DOHH2 (cell line): Measurements from ENCODE around the gene CDH24.

Source experiments
- H3F3A ChIP-seq: fragments of 200-600 bp; sonication (generic), shearing (Covaris generic); 2 replicates; pipeline ENCODE4 v1.6.0; 2016; ENCODE audit warnings: antibody characterized with exemption, mild to moderate bottlenecking; ENCODE audit not compliant: control insufficient read depth, insufficient read depth
- H3K27ac ChIP-seq: fragments of 200-600 bp; sonication (generic); 2 replicates; pipeline ENCODE4 v1.5.1; 2014; ENCODE audit warnings: low read depth, mild to moderate bottlenecking, low read length, moderate library complexity
- H3K27me3 ChIP-seq: fragments of 200-600 bp; sonication (generic); 2 replicates; pipeline ENCODE4 v1.6.1; 2014; ENCODE audit warnings: mild to moderate bottlenecking, low read length, mixed read lengths; ENCODE audit not compliant: control insufficient read depth
- H3K36me3 ChIP-seq: fragments of 200-600 bp; sonication (generic); 2 replicates; pipeline ENCODE4 v1.6.1; 2014; ENCODE audit warnings: mild to moderate bottlenecking, low read length, moderate library complexity, mixed read lengths; ENCODE audit not compliant: control insufficient read depth
- H3K4me1 ChIP-seq: fragments of 200-600 bp; sonication (generic); 2 replicates; pipeline ENCODE4 v1.6.1; 2014; ENCODE audit warnings: mild to moderate bottlenecking, low read length, mixed read lengths; ENCODE audit not compliant: control insufficient read depth
- H3K4me2 ChIP-seq: fragments of 200-600 bp; sonication (generic); 2 replicates; pipeline ENCODE4 v1.6.0; 2014; ENCODE audit warnings: mild to moderate bottlenecking, low read length, moderate library complexity
- H3K4me3 ChIP-seq: fragments of 200-600 bp; sonication (generic); 2 replicates; pipeline ENCODE4 v1.5.1; 2014; ENCODE audit warnings: mild to moderate bottlenecking, low read length, mixed read lengths
- H3K79me2 ChIP-seq: fragments of 200-600 bp; sonication (generic); 2 replicates; pipeline ENCODE4 v1.6.1; 2014; ENCODE audit warnings: mild to moderate bottlenecking, low read length, mixed read lengths; ENCODE audit not compliant: control insufficient read depth
- H3K9me2 ChIP-seq: fragments of 200-600 bp; sonication (generic); replicated peaks from 2 replicates; pipeline ENCODE4 v1.6.1; 2014; ENCODE audit warnings: mild to moderate bottlenecking, low read length, mixed read lengths; ENCODE audit not compliant: control insufficient read depth
- H3K9me3 ChIP-seq: fragments of 200-600 bp; sonication (generic); 2 replicates; pipeline ENCODE4 v1.6.1; 2014; ENCODE audit warnings: antibody characterized with exemption, low read length, mixed read lengths; ENCODE audit not compliant: control insufficient read depth, insufficient read depth
- H4K20me1 ChIP-seq: fragments of 200-600 bp; sonication (generic); 2 replicates; pipeline ENCODE4 v1.6.0; 2014; ENCODE audit warnings: low read depth, mild to moderate bottlenecking, antibody characterized with exemption, low read length, moderate library complexity; ENCODE audit not compliant: control insufficient read depth, insufficient read depth
- CTCF ChIP-seq: fragments of 200-600 bp; sonication (generic); IDR thresholded peaks from one replicate; pipeline ENCODE4 v1.5.1; 2014; ENCODE audit warnings: antibody characterized with exemption, mild to moderate bottlenecking, low read depth, low read length; ENCODE audit not compliant: poor library complexity, severe bottlenecking
- EZH2phosphoT487 ChIP-seq: fragments of 200-600 bp; sonication (generic); IDR thresholded peaks from 2 replicates; pipeline ENCODE4 v1.6.1; 2017; ENCODE audit warnings: borderline replicate concordance, mild to moderate bottlenecking, antibody characterized with exemption, low read length, moderate library complexity, mixed read lengths

CDH24 gene

GRCh38 chr14:23056956-23057756 is at the start of gene CDH24:
TSS of gene CDH24 (minus strand) at chr14:23057520. CDS start at chr14:23055733, 1,787 bp downstream.
- H3K36me3 ChIP-seq, result peaks cover 28% of the 10 kb centered on the region
- H3K4me2 ChIP-seq, result peak within 1 kb of the TSS; percentile 95
- no peak within 1 kb of the TSS for H3K27ac ChIP-seq
- H3F3A ChIP-seq, result peaks cover 26% of the 10 kb centered on the region
- peak within 1 kb of the TSS; percentile 76 for H3K4me3 ChIP-seq
- H4K20me1 ChIP-seq, result no peaks in the 10 kb centered on the region
- H3K9me2 ChIP-seq, result no peaks in the 10 kb centered on the region
- no peaks in the 10 kb centered on the region for H3K79me2 ChIP-seq
- no peak for TF ChIP-seq EZH2phosphoT487
- no peak for TF ChIP-seq CTCF
- no peaks in the 10 kb centered on the region for H3K9me3 ChIP-seq
- H3K4me1 ChIP-seq, result peaks cover 26% of the 10 kb centered on the region
- H3K27me3 ChIP-seq, result peaks cover 6% of the 10 kb centered on the region; the same call in 1 of the 2 replicates

GRCh38 chr14:23106747-23107045 is 49.4 kb upstream of the CDH24 start:
- no peaks in the 10 kb centered on the region for H3K79me2 ChIP-seq
- H3K4me2 ChIP-seq, result no peak overlapping the region
- no peak overlapping the region for H3K4me3 ChIP-seq
- peaks cover 12% of the 10 kb centered on the region for H3K4me1 ChIP-seq
- H3K36me3 ChIP-seq, result no peaks in the 10 kb centered on the region
- no peak overlapping the region for H3K27ac ChIP-seq
- no peaks in the 10 kb centered on the region for H3K9me3 ChIP-seq
- no peaks in the 10 kb centered on the region for H4K20me1 ChIP-seq
- peaks cover 13% of the 10 kb centered on the region for H3K27me3 ChIP-seq
- H3F3A ChIP-seq, result no peaks in the 10 kb centered on the region
- no peaks in the 10 kb centered on the region for H3K9me2 ChIP-seq
- no peak for TF ChIP-seq CTCF
- TF ChIP-seq EZH2phosphoT487, result no peak

- Histone ChIP-seq H3K4me2 (no peak overlapping the region), H3K9me2 (no peaks in the 10 kb centered on the region), H4K20me1 (no peaks in the 10 kb centered on the region), H3K4me1 (peaks cover 12% of the 10 kb centered on the region), H3K36me3 (no peaks in the 10 kb centered on the region), H3K9me3 (no peaks in the 10 kb centered on the region), H3F3A (no peaks in the 10 kb centered on the region), H3K27me3 (peaks cover 4% of the 10 kb centered on the region), H3K4me3 (no peak overlapping the region), H3K27ac (no peak overlapping the region), H3K79me2 (no peaks in the 10 kb centered on the region)
- TF ChIP-seq CTCF (no peak), EZH2phosphoT487 (no peak)
Measured at GRCh38 chr14:23105348-23105824, 48.1 kb upstream of the CDH24 start.
